ENCODE data around the gene SPHK2.

The SPHK2 gene

DNA sequence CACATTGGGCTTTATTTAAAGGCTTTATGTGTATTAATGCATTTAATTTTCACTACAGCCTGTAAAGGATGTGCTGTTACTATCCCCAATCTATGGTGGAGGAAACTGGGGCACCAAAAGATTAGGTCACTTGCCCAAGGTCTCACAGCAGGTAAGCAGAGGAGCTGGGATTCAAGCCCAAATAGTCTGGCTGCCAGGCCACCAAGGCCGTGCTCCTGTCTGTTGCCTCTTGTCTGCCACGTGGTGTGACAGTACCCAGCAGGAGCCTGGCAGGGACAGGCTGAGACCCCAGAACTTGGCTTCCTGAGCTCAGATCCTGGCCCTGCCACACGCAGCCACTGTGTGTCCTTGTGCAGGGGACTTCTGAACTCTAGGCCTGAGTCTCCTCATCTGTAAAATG is 49.0 kb downstream of the SPHK2 start:
- no peaks in the 10 kb centered on the region for H3K27me3 ChIP-seq (ENCODE audit: insufficient read depth, poor library complexity, severe bottlenecking)
- H3K27ac ChIP-seq (replicated peaks) = no peak overlapping the region
- no peak overlapping the region for H3K4me3 ChIP-seq (replicated peaks; ENCODE audit: insufficient read depth, low read length)
- TF ChIP-seq, protein P1, sequence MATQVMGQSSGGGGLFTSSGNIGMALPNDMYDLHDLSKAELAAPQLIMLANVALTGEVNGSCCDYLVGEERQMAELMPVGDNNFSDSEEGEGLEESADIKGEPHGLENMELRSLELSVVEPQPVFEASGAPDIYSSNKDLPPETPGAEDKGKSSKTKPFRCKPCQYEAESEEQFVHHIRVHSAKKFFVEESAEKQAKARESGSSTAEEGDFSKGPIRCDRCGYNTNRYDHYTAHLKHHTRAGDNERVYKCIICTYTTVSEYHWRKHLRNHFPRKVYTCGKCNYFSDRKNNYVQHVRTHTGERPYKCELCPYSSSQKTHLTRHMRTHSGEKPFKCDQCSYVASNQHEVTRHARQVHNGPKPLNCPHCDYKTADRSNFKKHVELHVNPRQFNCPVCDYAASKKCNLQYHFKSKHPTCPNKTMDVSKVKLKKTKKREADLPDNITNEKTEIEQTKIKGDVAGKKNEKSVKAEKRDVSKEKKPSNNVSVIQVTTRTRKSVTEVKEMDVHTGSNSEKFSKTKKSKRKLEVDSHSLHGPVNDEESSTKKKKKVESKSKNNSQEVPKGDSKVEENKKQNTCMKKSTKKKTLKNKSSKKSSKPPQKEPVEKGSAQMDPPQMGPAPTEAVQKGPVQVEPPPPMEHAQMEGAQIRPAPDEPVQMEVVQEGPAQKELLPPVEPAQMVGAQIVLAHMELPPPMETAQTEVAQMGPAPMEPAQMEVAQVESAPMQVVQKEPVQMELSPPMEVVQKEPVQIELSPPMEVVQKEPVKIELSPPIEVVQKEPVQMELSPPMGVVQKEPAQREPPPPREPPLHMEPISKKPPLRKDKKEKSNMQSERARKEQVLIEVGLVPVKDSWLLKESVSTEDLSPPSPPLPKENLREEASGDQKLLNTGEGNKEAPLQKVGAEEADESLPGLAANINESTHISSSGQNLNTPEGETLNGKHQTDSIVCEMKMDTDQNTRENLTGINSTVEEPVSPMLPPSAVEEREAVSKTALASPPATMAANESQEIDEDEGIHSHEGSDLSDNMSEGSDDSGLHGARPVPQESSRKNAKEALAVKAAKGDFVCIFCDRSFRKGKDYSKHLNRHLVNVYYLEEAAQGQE (IDR thresholded peaks at IDR 0.05; ENCODE audit: insufficient replicate concordance, low read depth) = no peak
- no peak for TF ChIP-seq GABPA (IDR thresholded peaks at IDR 0.05; ENCODE audit: low read depth)
- TF ChIP-seq, protein P2, sequence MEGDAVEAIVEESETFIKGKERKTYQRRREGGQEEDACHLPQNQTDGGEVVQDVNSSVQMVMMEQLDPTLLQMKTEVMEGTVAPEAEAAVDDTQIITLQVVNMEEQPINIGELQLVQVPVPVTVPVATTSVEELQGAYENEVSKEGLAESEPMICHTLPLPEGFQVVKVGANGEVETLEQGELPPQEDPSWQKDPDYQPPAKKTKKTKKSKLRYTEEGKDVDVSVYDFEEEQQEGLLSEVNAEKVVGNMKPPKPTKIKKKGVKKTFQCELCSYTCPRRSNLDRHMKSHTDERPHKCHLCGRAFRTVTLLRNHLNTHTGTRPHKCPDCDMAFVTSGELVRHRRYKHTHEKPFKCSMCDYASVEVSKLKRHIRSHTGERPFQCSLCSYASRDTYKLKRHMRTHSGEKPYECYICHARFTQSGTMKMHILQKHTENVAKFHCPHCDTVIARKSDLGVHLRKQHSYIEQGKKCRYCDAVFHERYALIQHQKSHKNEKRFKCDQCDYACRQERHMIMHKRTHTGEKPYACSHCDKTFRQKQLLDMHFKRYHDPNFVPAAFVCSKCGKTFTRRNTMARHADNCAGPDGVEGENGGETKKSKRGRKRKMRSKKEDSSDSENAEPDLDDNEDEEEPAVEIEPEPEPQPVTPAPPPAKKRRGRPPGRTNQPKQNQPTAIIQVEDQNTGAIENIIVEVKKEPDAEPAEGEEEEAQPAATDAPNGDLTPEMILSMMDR (IDR thresholded peaks at IDR 0.05; ENCODE audit: insufficient read depth, low read length) = no peak
- TF ChIP-seq SPI1 (IDR thresholded peaks at IDR 0.05; ENCODE audit: borderline replicate concordance, low read depth) = no peak
- TF ChIP-seq POLR2AphosphoS5 (IDR thresholded peaks at IDR 0.05; ENCODE audit: low read depth) = no peak
- no peak for DNase-seq (ENCODE audit: low read depth in 1 of 2, low spot score in 1 of 2)

DNA sequence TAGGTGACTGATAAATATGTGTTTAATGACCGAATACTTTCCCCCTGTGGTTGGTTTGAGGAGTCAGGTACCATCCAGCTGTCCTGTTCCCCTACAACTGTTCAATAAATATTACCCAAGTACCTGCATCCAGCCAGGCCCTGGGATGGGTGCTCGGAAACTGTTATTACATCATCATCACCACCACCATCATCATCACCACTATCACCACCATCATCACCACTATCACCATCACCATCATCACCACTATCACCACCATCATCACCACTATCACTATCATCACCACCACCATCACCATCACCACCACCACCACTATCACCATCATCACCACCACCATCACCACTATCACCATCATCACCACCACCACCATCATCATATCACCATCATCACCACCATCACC is 49.5 kb downstream of the SPHK2 start:
- TF ChIP-seq, protein P2 (IDR thresholded peaks at IDR 0.05; ENCODE audit: insufficient read depth, low read length) = no peak
- no peak for TF ChIP-seq SPI1 (IDR thresholded peaks at IDR 0.05; ENCODE audit: borderline replicate concordance, low read depth)
- TF ChIP-seq POLR2AphosphoS5 (IDR thresholded peaks at IDR 0.05; ENCODE audit: low read depth) = no peak
- TF ChIP-seq, protein P1 (IDR thresholded peaks at IDR 0.05; ENCODE audit: insufficient replicate concordance, low read depth) = no peak
- no peak for TF ChIP-seq GABPA (IDR thresholded peaks at IDR 0.05; ENCODE audit: low read depth)
- H3K4me3 ChIP-seq (replicated peaks; ENCODE audit: insufficient read depth, low read length) = no peak overlapping the region
- H3K27ac ChIP-seq (replicated peaks) = no peak overlapping the region
- H3K27me3 ChIP-seq (ENCODE audit: insufficient read depth, poor library complexity, severe bottlenecking) = no peaks in the 10 kb centered on the region
- DNase-seq (ENCODE audit: low read depth in 1 of 2, low spot score in 1 of 2) = no peak

DNA sequence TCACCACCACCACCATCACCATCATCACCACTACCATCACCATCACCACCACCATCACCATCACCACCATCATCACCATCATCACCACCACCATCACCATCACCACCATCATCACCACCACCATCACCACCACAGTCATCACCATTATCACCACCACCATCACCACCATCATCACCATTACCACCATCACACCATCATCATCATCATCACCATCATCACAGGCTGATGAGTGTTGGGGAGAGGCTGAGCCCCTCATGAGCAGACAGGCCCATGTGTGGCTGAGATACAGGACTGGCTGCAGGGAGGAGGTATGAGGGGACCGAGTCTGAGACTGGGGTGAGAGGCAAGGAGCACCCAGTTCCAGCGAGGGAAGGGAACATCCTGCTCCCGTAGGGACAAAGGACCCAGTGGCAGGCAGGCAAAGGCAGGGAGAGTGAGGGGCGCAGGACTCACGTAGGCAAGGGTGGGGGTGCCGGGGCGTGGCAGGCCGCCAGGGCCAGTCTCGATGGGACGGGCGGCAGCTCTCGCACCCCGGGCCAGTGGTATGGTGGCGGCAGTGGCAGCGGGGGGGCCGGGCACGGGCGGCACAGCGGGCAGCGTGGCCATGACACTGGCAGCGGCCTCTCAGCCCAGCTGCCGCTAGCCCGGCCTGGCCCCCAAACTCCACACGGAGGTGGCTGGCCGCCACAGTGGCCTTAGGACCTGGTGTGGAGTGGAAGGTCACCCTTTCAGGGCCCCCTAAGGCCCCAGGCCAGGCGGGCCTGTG is 50.8 kb downstream of the SPHK2 start:
- no peak for TF ChIP-seq SPI1 (IDR thresholded peaks at IDR 0.05; ENCODE audit: borderline replicate concordance, low read depth)
- no peaks in the 10 kb centered on the region for H3K27me3 ChIP-seq (ENCODE audit: insufficient read depth, poor library complexity, severe bottlenecking)
- H3K4me3 ChIP-seq (replicated peaks; ENCODE audit: insufficient read depth, low read length) = no peak overlapping the region
- no peak for DNase-seq (ENCODE audit: low read depth in 1 of 2, low spot score in 1 of 2)
- no peak overlapping the region for H3K27ac ChIP-seq (replicated peaks)

DNA sequence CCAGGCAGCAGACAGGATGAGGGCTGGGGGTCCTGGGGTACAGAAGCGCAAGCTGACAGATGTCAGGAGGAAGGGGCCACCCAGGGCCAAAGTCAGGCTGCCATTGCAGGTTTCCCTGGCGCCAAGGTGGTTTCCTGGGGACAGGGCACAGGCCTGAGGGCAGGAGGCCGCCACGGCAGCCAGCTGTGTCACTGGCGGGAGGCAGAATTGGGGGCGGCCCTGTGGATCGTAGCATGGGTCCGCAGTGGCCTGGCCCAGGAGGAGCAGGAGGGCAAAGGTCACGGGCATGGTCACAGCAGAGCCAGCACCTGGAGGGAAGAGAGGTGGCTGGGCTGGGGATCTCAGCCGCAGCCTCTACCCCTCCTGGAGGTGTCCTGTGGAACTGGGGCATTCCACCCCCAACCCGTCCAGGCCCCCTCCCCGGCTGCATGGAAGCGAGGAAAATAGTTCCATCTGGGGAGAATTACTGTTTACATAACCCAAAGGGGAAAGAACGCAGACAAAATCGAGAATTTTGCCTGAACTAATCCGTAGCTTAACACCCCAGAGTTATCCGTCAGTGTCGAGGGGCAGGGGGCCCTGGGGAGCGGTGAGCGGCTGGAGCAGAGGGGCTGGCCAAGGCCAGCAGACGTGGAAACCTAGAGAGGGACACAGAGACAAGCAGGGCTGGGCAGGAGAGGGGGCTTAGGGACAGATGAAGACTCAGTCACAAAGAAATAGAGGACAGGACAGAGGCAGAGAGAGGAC is 51.6 kb downstream of the SPHK2 start:
- no peak overlapping the region for H3K27ac ChIP-seq (replicated peaks)
- H3K4me3 ChIP-seq (replicated peaks; ENCODE audit: insufficient read depth, low read length) = no peak overlapping the region

More for the DNA sequence above, 51.6 kb downstream of the SPHK2 start:
- H3K27me3 ChIP-seq (ENCODE audit: insufficient read depth, poor library complexity, severe bottlenecking) = no peaks in the 10 kb centered on the region
- no peak for DNase-seq (ENCODE audit: low read depth in 1 of 2, low spot score in 1 of 2)
- TF ChIP-seq POLR2AphosphoS5 (IDR thresholded peaks at IDR 0.05; ENCODE audit: low read depth) (no peak), SPI1 (IDR thresholded peaks at IDR 0.05; ENCODE audit: borderline replicate concordance, low read depth) (no peak), GABPA (IDR thresholded peaks at IDR 0.05; ENCODE audit: low read depth) (no peak)
- TF ChIP-seq, protein P1 (IDR thresholded peaks at IDR 0.05; ENCODE audit: insufficient replicate concordance, low read depth) = no peak
- TF ChIP-seq, protein P2 (IDR thresholded peaks at IDR 0.05; ENCODE audit: insufficient read depth, low read length) = no peak
